Astrocyte of the cerebellum (primary cell): ENCODE data around the gene LRRC19.

Experiments used
- DNase-seq: peaks from one replicate; pipeline ENCODE4 v3.0.0-alpha.2; 2011; ENCODE audit warnings: low read depth
- H3K4me3 ChIP-seq: 2 replicates; pipeline ENCODE4 v1.5.1; 2011; ENCODE audit warnings: mild to moderate bottlenecking, low read depth, low read length, moderate library complexity
- CTCF ChIP-seq: IDR thresholded peaks from 2 replicates; pipeline ENCODE4 v1.5.1; 2012; ENCODE audit warnings: low read length, low read depth, moderate library complexity, mild to moderate bottlenecking; ENCODE audit errors: missing control alignments
- in situ Hi-C: cut with HindIII; loops from 2 replicates; pipeline ENCODE4 v1.10.0; 2017; ENCODE audit warnings: low sequenced_read_pairs

LRRC19 gene

GRCh38 chr9:27005491-27005890 lies at the start of gene LRRC19:
Gene LRRC19, minus strand, starts transcription at chr9:27005672. Its CDS starts 5,978 bp downstream, at chr9:26999694.
- DNase-seq = no peak
- in situ Hi-C loops = no loop called here
- TF ChIP-seq CTCF = no peak
- no peak within 1 kb of the TSS for H3K4me3 ChIP-seq

- no peak for TF ChIP-seq CTCF
- in situ Hi-C loops = no loop called here
- H3K4me3 ChIP-seq = no peak overlapping the region
- DNase-seq = no peak
These were observed 49.4 kb upstream of the LRRC19 start for GRCh38 chr9:27054841-27055240.

- no peak for TF ChIP-seq CTCF
- no peak overlapping the region for H3K4me3 ChIP-seq
- DNase-seq = no peak
- in situ Hi-C loops = no loop called here
These were observed 48.7 kb upstream of the LRRC19 start for GRCh38 chr9:27054125-27054524.

GRCh38 chr9:27053369-27054022 lies 48.0 kb upstream of the LRRC19 start:
- in situ Hi-C loops = no loop called here
- DNase-seq = no peak
- H3K4me3 ChIP-seq = no peak overlapping the region
- no peak for TF ChIP-seq CTCF

- in situ Hi-C loops = loop anchor here (25.0 kb wide), 1 partner anchor 215 kb away; no protein-coding TSS in a partner anchor
- DNase-seq = no peak
- no peak for TF ChIP-seq CTCF
- no peak overlapping the region for H3K4me3 ChIP-seq
These were observed 41.7 kb upstream of the LRRC19 start for GRCh38 chr9:27047136-27047535.

GRCh38 chr9:27043176-27043575 lies 37.7 kb upstream of the LRRC19 start:
- TF ChIP-seq CTCF = no peak
- H3K4me3 ChIP-seq = no peak overlapping the region
- no peak for DNase-seq
- in situ Hi-C loops = loop anchor here (25.0 kb wide), 1 partner anchor 219 kb away; no protein-coding TSS in a partner anchor

- no peak for DNase-seq
- in situ Hi-C loops = loop anchor here (25.0 kb wide), 1 partner anchor 220 kb away; no protein-coding TSS in a partner anchor
- TF ChIP-seq CTCF = no peak
These were observed 37.0 kb upstream of the LRRC19 start for GRCh38 chr9:27042476-27042875.

More at GRCh38 chr9:27042476-27042875, 37.0 kb upstream of the LRRC19 start:
- no peak overlapping the region for H3K4me3 ChIP-seq
